PC-3 (cell line): Measurements from ENCODE around the gene DNPH1. TPM values are rescaled to one million over a fixed set of nuclear protein-coding genes. Genes with fewer than 3 reads are reported as not detected.

Experiments used
- ATAC-seq: fragments of 200-7000 bp; cut with Tn5 transposase; 2 replicates; pipeline ENCODE4 v1.9.1; 2020; ENCODE audit warnings: mild to moderate bottlenecking, moderate library complexity
- BruUV-seq: library from RNA; stranded (reverse); fragments of 400-500 nt; replicated peaks from 2 replicates; lab custom pipeline; 2021; lab: Mats Ljungman, UMichigan
- CTCF ChIA-PET: fragments of 300-600 bp; sonication (Branson Sonifier 250); formaldehyde crosslinking; loops from one replicate; lab custom pipeline; 2022; ENCODE audit warnings: antibody characterized with exemption; lab: Charles Lee
- POLR2A ChIA-PET: fragments of 300-600 bp; sonication (Branson Sonifier 250); formaldehyde crosslinking; loops from one replicate; lab custom pipeline; 2022; ENCODE audit warnings: antibody characterized with exemption; ENCODE audit not compliant: unreplicated experiment; lab: Charles Lee
- DNase-seq: peaks from one replicate; pipeline ENCODE4 v3.0.0-alpha.2; 2015
- H2AFZ ChIP-seq: fragments of 300-600 bp; sonication (generic); 2 replicates; pipeline ENCODE4 v1.6.0; 2016; ENCODE audit warnings: antibody characterized with exemption, low read length
- H3F3A ChIP-seq: fragments of 300-600 bp; sonication (generic); one replicate; pipeline ENCODE4 v1.6.0; 2017; ENCODE audit warnings: antibody characterized with exemption, low read length, control low read depth, mild to moderate bottlenecking; ENCODE audit not compliant: unreplicated experiment
- H3K27ac ChIP-seq: fragments of 300-600 bp; sonication (generic); 2 replicates; pipeline ENCODE4 v1.5.1; 2016; ENCODE audit warnings: mild to moderate bottlenecking, low read length
- H3K27me3 ChIP-seq: fragments of 300-600 bp; sonication (generic); 2 replicates; pipeline ENCODE4 v1.6.1; 2016; ENCODE audit warnings: low read length, mixed read lengths
- H3K36me3 ChIP-seq: fragments of 300-600 bp; sonication (generic); 2 replicates; pipeline ENCODE4 v1.6.1; 2016; ENCODE audit warnings: low read depth, mixed run types, low read length, mixed read lengths
- H3K4me1 ChIP-seq: fragments of 300-600 bp; sonication (generic); 2 replicates; pipeline ENCODE4 v1.5.1; 2016; ENCODE audit warnings: low read length; ENCODE audit not compliant: insufficient read depth
- H3K4me2 ChIP-seq: fragments of 300-600 bp; sonication (generic); 2 replicates; pipeline ENCODE4 v1.6.0; 2016; ENCODE audit warnings: low read length
- H3K4me3 ChIP-seq: fragments of 300-600 bp; sonication (generic); 2 replicates; pipeline ENCODE4 v1.5.1; 2016; ENCODE audit warnings: mild to moderate bottlenecking, low read length, mixed read lengths
- H3K79me2 ChIP-seq: fragments of 300-600 bp; sonication (generic); 2 replicates; pipeline ENCODE4 v1.6.1; 2017; ENCODE audit warnings: low read length, mixed read lengths
- H3K9ac ChIP-seq: fragments of 300-600 bp; sonication (generic); 2 replicates; pipeline ENCODE4 v1.6.0; 2016; ENCODE audit warnings: mild to moderate bottlenecking, low read length
- H3K9me2 ChIP-seq: fragments of 300-600 bp; sonication (generic); replicated peaks from 2 replicates; pipeline ENCODE4 v1.6.1; 2016; ENCODE audit warnings: mixed run types, low read length, mixed read lengths
- H3K9me3 ChIP-seq: fragments of 300-600 bp; sonication (generic); 2 replicates; pipeline ENCODE4 v1.6.1; 2016; ENCODE audit warnings: low read length, mixed read lengths
- H4K20me1 ChIP-seq: fragments of 300-600 bp; sonication (generic); 2 replicates; pipeline ENCODE4 v1.6.1; 2016; ENCODE audit warnings: low read length, mixed read lengths
- EZH2 ChIP-seq: fragments of 300-600 bp; sonication (generic); IDR thresholded peaks from one replicate; pipeline ENCODE4 v1.6.1; 2017; ENCODE audit warnings: antibody characterized with exemption, mild to moderate bottlenecking, low read length; ENCODE audit not compliant: unreplicated experiment
- EZH2phosphoT487 ChIP-seq: fragments of 300-600 bp; sonication (generic); IDR thresholded peaks from 2 replicates; pipeline ENCODE4 v1.6.1; 2018; ENCODE audit warnings: mild to moderate bottlenecking, antibody characterized with exemption, low read length, borderline replicate concordance
- intact Hi-C: fragments of 100-400 bp; cut with micrococcal nuclease; formaldehyde crosslinking; loops from 2 replicates; pipeline ENCODE4 v1.9.0; 2023
- total RNA-seq: library from RNA; depleted of rRNA; stranded (reverse); fragments of >200 nt; gene quantifications from 2 replicates; pipeline ENCODE4 v1.2.3, GENCODE V29; 2014
- TF ChIP-seq, protein P1 (sequence below): fragments of 300-600 bp; sonication (generic); conservative IDR thresholded peaks from 2 replicates; pipeline ENCODE4 v1.5.1; 2017; ENCODE audit warnings: antibody characterized with exemption, low read depth, mild to moderate bottlenecking, low read length

DNPH1 gene
- total RNA-seq, 1 experiment from 2014 or later: 128 TPM

- no peak overlapping the region for H2AFZ ChIP-seq
- H3F3A ChIP-seq: no peaks in the 10 kb centered on the region
- CTCF ChIA-PET: no interaction called here
- H3K36me3 ChIP-seq: no peaks in the 10 kb centered on the region
- no peaks in the 10 kb centered on the region for H4K20me1 ChIP-seq
- H3K79me2 ChIP-seq: no peaks in the 10 kb centered on the region
- BruUV-seq: no TSS peak
- H3K4me2 ChIP-seq: no peak overlapping the region
- DNase-seq (no peak), ATAC-seq (no peak)
- TF ChIP-seq EZH2phosphoT487 (no peak), EZH2 (no peak)
- TF ChIP-seq, protein P1, sequence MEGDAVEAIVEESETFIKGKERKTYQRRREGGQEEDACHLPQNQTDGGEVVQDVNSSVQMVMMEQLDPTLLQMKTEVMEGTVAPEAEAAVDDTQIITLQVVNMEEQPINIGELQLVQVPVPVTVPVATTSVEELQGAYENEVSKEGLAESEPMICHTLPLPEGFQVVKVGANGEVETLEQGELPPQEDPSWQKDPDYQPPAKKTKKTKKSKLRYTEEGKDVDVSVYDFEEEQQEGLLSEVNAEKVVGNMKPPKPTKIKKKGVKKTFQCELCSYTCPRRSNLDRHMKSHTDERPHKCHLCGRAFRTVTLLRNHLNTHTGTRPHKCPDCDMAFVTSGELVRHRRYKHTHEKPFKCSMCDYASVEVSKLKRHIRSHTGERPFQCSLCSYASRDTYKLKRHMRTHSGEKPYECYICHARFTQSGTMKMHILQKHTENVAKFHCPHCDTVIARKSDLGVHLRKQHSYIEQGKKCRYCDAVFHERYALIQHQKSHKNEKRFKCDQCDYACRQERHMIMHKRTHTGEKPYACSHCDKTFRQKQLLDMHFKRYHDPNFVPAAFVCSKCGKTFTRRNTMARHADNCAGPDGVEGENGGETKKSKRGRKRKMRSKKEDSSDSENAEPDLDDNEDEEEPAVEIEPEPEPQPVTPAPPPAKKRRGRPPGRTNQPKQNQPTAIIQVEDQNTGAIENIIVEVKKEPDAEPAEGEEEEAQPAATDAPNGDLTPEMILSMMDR: no peak
- H3K4me1 ChIP-seq: 0 out of 2 replicates have a peak, but pooled peaks cover 7% of the 10 kb centered on the region
- H3K9me3 ChIP-seq: no peaks in the 10 kb centered on the region
- H3K9me2 ChIP-seq: no peaks in the 10 kb centered on the region
- H3K4me3 ChIP-seq: no peak overlapping the region
- POLR2A ChIA-PET: no interaction called here
- no peak overlapping the region for H3K9ac ChIP-seq
- H3K27me3 ChIP-seq: peaks cover 10% of the 10 kb centered on the region
- H3K27ac ChIP-seq: no peak overlapping the region
- intact Hi-C loops: no loop called here
These were observed 19.5 kb upstream of the DNPH1 start for GRCh38 chr6:43248791-43249190.

DNA sequence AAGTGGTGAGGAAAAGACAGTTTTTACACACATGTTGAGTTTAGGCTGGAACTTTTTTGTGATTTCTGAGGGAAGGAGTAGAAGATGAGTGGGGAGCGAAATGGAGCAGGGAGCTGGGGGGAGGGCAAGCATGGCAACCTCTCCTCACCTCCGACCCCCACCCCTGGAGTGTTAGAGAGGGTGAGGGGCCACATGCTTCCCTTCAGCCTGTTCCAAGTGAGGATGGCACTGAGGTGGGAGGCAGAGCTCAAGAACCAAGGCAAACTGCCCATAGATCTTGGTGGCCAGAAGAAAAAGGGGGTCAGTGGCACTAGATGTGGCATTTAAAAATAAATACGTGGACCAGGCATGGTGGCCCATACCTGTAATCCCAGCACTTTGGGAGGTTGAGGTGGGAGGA, 18.8 kb upstream of the DNPH1 start:
- Histone ChIP-seq H3K9ac (no peak overlapping the region), H3K4me3 (no peak overlapping the region), H3K4me2 (no peak overlapping the region), H3K9me2 (no peaks in the 10 kb centered on the region), H3K9me3 (no peaks in the 10 kb centered on the region), H3F3A (no peaks in the 10 kb centered on the region), H3K27me3 (peaks cover 14% of the 10 kb centered on the region), H4K20me1 (no peaks in the 10 kb centered on the region), H3K4me1 (0 out of 2 replicates have a peak, but pooled peaks cover 7% of the 10 kb centered on the region), H3K27ac (no peak overlapping the region), H3K79me2 (no peaks in the 10 kb centered on the region), H3K36me3 (no peaks in the 10 kb centered on the region), H2AFZ (peak overlapping the region; percentile 80; the same call in 1 of the 2 replicates)
- intact Hi-C loops: no loop called here
- ChIA-PET POLR2A (no interaction called here), CTCF (no interaction called here)
- TF ChIP-seq EZH2phosphoT487: no peak
- TF ChIP-seq, protein P1: no peak
- no peak for TF ChIP-seq EZH2
- no peak for DNase-seq
- no TSS peak for BruUV-seq
- ATAC-seq: no peak

DNA sequence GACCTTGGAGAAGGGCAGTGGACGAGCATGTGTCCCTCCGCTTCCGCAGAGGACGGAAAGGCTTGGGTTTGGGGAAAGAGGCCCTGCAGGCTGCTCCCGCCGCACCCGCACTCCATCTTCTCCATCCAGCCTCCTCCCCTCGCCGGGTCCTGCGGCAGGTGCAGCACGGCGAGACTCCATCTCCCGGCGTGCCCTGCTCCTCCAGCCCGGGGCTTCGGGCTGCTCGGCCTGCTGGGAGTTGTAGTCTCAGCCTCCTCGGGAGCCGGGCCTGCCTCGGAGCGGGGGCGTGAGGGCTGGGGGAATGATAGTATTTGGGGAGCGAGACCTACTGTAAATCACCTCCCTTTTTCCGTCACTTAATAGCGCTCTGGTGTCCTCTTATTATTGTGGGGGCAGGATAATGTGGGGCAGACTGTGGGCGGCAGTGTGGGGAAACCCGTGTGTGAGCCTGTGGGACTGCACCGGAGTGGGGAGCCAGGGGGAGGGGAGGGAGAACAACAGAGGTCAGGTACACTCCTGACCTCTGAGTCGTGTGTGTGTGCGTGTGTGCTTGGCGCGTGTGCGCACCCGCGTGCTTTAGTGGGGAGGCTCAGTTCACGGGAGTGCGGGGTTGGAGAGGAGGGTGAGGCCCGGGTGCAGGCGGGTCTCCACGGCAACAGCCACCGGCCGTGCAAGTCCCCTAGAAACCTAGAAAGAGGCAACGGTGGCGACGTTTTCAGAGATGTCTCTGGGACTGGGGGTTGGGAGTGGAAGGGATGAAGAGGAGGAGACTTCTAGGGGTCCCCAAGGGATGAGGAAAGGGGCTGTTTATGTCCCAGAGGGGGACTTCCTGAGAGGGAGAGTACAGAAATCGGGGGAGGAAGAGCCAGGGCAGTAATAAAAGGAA, 18.1 kb upstream of the DNPH1 start:
- BruUV-seq: no TSS peak
- H3K79me2 ChIP-seq: no peaks in the 10 kb centered on the region
- H3K36me3 ChIP-seq: no peaks in the 10 kb centered on the region
- H2AFZ ChIP-seq: peak overlapping the region; percentile 80
- POLR2A ChIA-PET: no interaction called here
- no peaks in the 10 kb centered on the region for H3K9me2 ChIP-seq
- DNase-seq (peak; percentile 67), ATAC-seq (peak; percentile 97)
- intact Hi-C loops: no loop called here
- peak overlapping the region; percentile 83 for H3K4me2 ChIP-seq
- H3K9ac ChIP-seq: no peak overlapping the region
- no peaks in the 10 kb centered on the region for H3K9me3 ChIP-seq
- peak overlapping the region; percentile 56 for H3K4me3 ChIP-seq
- H3F3A ChIP-seq: no peaks in the 10 kb centered on the region
- H3K4me1 ChIP-seq: 0 out of 2 replicates have a peak, but pooled peaks cover 7% of the 10 kb centered on the region
- peaks cover 21% of the 10 kb centered on the region for H3K27me3 ChIP-seq
- CTCF ChIA-PET: no interaction called here
- H3K27ac ChIP-seq: no peak overlapping the region
- TF ChIP-seq, protein P1: no peak
- TF ChIP-seq EZH2phosphoT487 (no peak), EZH2 (no peak)
- H4K20me1 ChIP-seq: no peaks in the 10 kb centered on the region
